IMR-90 (cell line): Measurements from ENCODE around the gene LUC7L3. TPM values are rescaled to one million over a fixed set of nuclear protein-coding genes. Genes with fewer than 3 reads are reported as not detected.

ENCODE experiments used
- ATAC-seq: fragments of 200-7000 bp; cut with Tn5 transposase; 2 replicates; pipeline ENCODE4 v1.9.1; 2020; ENCODE audit warnings: low read depth, mild to moderate bottlenecking, moderate library complexity
- BruUV-seq: library from RNA; stranded (reverse); fragments of 400-500 nt; replicated peaks from 2 replicates; lab custom pipeline; 2021; lab: Mats Ljungman, UMichigan
- CTCF ChIA-PET: fragments of 300-600 bp; formaldehyde crosslinking; extraction: SDS; loops from one replicate; lab custom pipeline; 2021; ENCODE audit warnings: antibody characterized with exemption; lab: Yijun Ruan, JAX
- POLR2A ChIA-PET: fragments of 300-600 bp; sonication (Branson Sonifier 250); formaldehyde crosslinking; loops from one replicate; lab custom pipeline; 2022; ENCODE audit warnings: antibody characterized with exemption; ENCODE audit not compliant: unreplicated experiment; lab: Charles Lee
- DNase-seq: peaks from one replicate; pipeline ENCODE4 v3.0.0; 2013
- H2AFZ ChIP-seq: replicated peaks from 2 replicates; pipeline ENCODE3; 2013; ENCODE audit warnings: low read length, mild to moderate bottlenecking; ENCODE audit not compliant: poor library complexity
- H2AK5ac ChIP-seq: 2 replicates; pipeline ENCODE4 v1.6.1; 2013; ENCODE audit warnings: low read depth, low read length, inconsistent platforms
- H2AK9ac ChIP-seq: replicated peaks from 2 replicates; pipeline ENCODE3; 2013; ENCODE audit warnings: mild to moderate bottlenecking, low read depth, low read length, moderate library complexity; ENCODE audit not compliant: poor library complexity
- H2BK120ac ChIP-seq: 2 replicates; pipeline ENCODE4 v1.6.1; 2013; ENCODE audit warnings: low read depth, low read length, inconsistent platforms
- H2BK15ac ChIP-seq: 3 replicates; pipeline ENCODE4 v1.6.1; 2013; ENCODE audit warnings: low read depth, low read length, inconsistent platforms
- H2BK20ac ChIP-seq: 2 replicates; pipeline ENCODE4 v1.6.1; 2013; ENCODE audit warnings: low read depth, mild to moderate bottlenecking, inconsistent platforms, low read length, moderate library complexity
- H2BK5ac ChIP-seq: 2 replicates; pipeline ENCODE4 v1.6.1; 2013; ENCODE audit warnings: mild to moderate bottlenecking, low read depth, low read length, inconsistent platforms; ENCODE audit not compliant: poor library complexity, severe bottlenecking
- H3K14ac ChIP-seq: replicated peaks from 2 replicates; pipeline ENCODE4 v1.6.1; 2013; ENCODE audit warnings: low read depth, low read length, inconsistent platforms
- H3K18ac ChIP-seq: 2 replicates; pipeline ENCODE4 v1.6.1; 2013; ENCODE audit warnings: low read depth, low read length, control low read depth
- H3K23ac ChIP-seq: 2 replicates; pipeline ENCODE4 v1.6.1; 2013; ENCODE audit warnings: low read depth, low read length, inconsistent platforms
- H3K27ac ChIP-seq: 2 replicates; pipeline ENCODE4 v1.5.1; 2013; ENCODE audit warnings: mild to moderate bottlenecking, control low read depth, low read length; ENCODE audit not compliant: insufficient read depth
- H3K27me3 ChIP-seq: 2 replicates; pipeline ENCODE4 v1.6.1; 2013; ENCODE audit warnings: low read length; ENCODE audit not compliant: control insufficient read depth, insufficient read depth
- H3K36me3 ChIP-seq: 2 replicates; pipeline ENCODE4 v1.6.1; 2013; ENCODE audit warnings: low read length, mixed read lengths; ENCODE audit not compliant: control insufficient read depth, insufficient read depth
- H3K4ac ChIP-seq: 2 replicates; pipeline ENCODE4 v1.6.1; 2013; ENCODE audit warnings: low read depth, low read length, inconsistent platforms
- H3K4me1 ChIP-seq: 2 replicates; pipeline ENCODE4 v1.6.1; 2013; ENCODE audit warnings: low read length, mixed read lengths; ENCODE audit not compliant: control insufficient read depth, insufficient read depth
- H3K4me2 ChIP-seq: 2 replicates; pipeline ENCODE4 v1.6.1; 2013; ENCODE audit warnings: low read depth, mild to moderate bottlenecking, control low read depth, low read length, moderate library complexity
- H3K4me3 ChIP-seq: 2 replicates; pipeline ENCODE4 v1.5.1; 2013; ENCODE audit warnings: low read depth, mild to moderate bottlenecking, control low read depth, low read length, moderate library complexity; ENCODE audit not compliant: insufficient read depth
- H3K56ac ChIP-seq: 2 replicates; pipeline ENCODE4 v1.6.1; 2013; ENCODE audit warnings: low read length, inconsistent platforms; ENCODE audit not compliant: insufficient read depth; ENCODE audit errors: extremely low read depth
- H3K79me1 ChIP-seq, 2 experiments: 2 replicates each; pipeline ENCODE4 v1.6.1; 2013; ENCODE audit warnings: low read length in 2 of 2, inconsistent platforms in 1 of 2, low read depth in 1 of 2
- H3K9ac ChIP-seq: 2 replicates; pipeline ENCODE4 v1.6.1; 2013; ENCODE audit warnings: low read depth, low read length, control low read depth
- H3K9me1 ChIP-seq: 2 replicates; pipeline ENCODE4 v1.6.1; 2013; ENCODE audit warnings: low read length, inconsistent platforms; ENCODE audit not compliant: insufficient read depth
- H3K9me3 ChIP-seq: 2 replicates; pipeline ENCODE4 v1.6.1; 2013; ENCODE audit warnings: low read length; ENCODE audit not compliant: control insufficient read depth, insufficient read depth
- H4K20me1 ChIP-seq: 2 replicates; pipeline ENCODE4 v1.6.1; 2013; ENCODE audit warnings: low read length, inconsistent platforms; ENCODE audit not compliant: insufficient read depth
- H4K5ac ChIP-seq: 2 replicates; pipeline ENCODE4 v1.6.1; 2013; ENCODE audit warnings: mild to moderate bottlenecking, low read depth, low read length, control low read depth
- H4K8ac ChIP-seq, 2 experiments: 2 replicates each; pipeline ENCODE4 v1.6.1; 2013; ENCODE audit warnings: low read depth in 2 of 2, low read length in 2 of 2, control low read depth in 1 of 2, inconsistent platforms in 1 of 2
- H4K91ac ChIP-seq: 2 replicates; pipeline ENCODE4 v1.6.1; 2013; ENCODE audit warnings: low read depth, low read length, inconsistent platforms; ENCODE audit not compliant: insufficient read depth
- BHLHE40 ChIP-seq: fragments of 150-350 bp; IDR thresholded peaks from 2 replicates; pipeline ENCODE4 v1.6.1; 2016; ENCODE audit warnings: mild to moderate bottlenecking, low read depth, low read length
- ELK1 ChIP-seq: fragments of 150-350 bp; IDR thresholded peaks from 2 replicates; pipeline ENCODE4 v1.6.1; 2016; ENCODE audit warnings: low read depth, mild to moderate bottlenecking, low read length, moderate library complexity, borderline replicate concordance
- MXI1 ChIP-seq: IDR thresholded peaks from 2 replicates; pipeline ENCODE4 v1.6.1; 2012; ENCODE audit warnings: low read depth, mild to moderate bottlenecking, low read length, moderate library complexity, borderline replicate concordance
- POLR2A ChIP-seq: IDR thresholded peaks from 2 replicates; pipeline ENCODE4 v1.6.1; 2012; ENCODE audit warnings: mild to moderate bottlenecking, low read depth, low read length
- RAD21 ChIP-seq: IDR thresholded peaks from 2 replicates; pipeline ENCODE4 v1.6.1; 2012; ENCODE audit warnings: low read length, improper control_type of control experiment
- RCOR1 ChIP-seq: IDR thresholded peaks from 2 replicates; pipeline ENCODE4 v1.6.1; 2012; ENCODE audit warnings: mild to moderate bottlenecking, low read length, improper control_type of control experiment; ENCODE audit not compliant: insufficient replicate concordance
- RFX5 ChIP-seq: IDR thresholded peaks from 2 replicates; pipeline ENCODE4 v1.8.0; 2012; ENCODE audit warnings: low read depth, mild to moderate bottlenecking, low read length, moderate library complexity
- WGBS, 2 experiments: methylation state at CpG; one replicate each; pipeline versions ENCODE4 v1.1.5 to v1.1.7; 2013; ENCODE audit warnings: missing lambda C conversion rate in 2 of 2; ENCODE audit not compliant: insufficient read length in 1 of 2; ENCODE audit errors: extremely low coverage in 2 of 2; 5-methylcytosine and 5-hydroxymethylcytosine counted together
- dilution Hi-C: fragments of 300-500 bp; cut with HindIII; formaldehyde crosslinking; loops from one replicate; pipeline ENCODE4 v1.14.3; 2018; ENCODE audit warnings: low sequenced_read_pairs; ENCODE audit not compliant: unreplicated experiment
- in situ Hi-C: fragments of 300-500 bp; cut with MboI; formaldehyde crosslinking; loops from 3 replicates; pipeline ENCODE4 v1.14.3; 2019; ENCODE audit warnings: low sequenced_read_pairs, inconsistent platforms, mixed read lengths
- intact Hi-C: fragments of 100-400 bp; cut with micrococcal nuclease; formaldehyde crosslinking; loops from 2 replicates; pipeline ENCODE4 v1.10.0; 2022
- polyA plus RNA-seq, 3 experiments: library from polyadenylated mRNA; depleted of rRNA; stranded (reverse); fragments of >200 nt; gene quantifications; 2 replicates each; pipeline ENCODE4 v1.2.3, GENCODE V29; 2012; ENCODE audit warnings: low replicate concordance in 1 of 3
- total RNA-seq: library from RNA; depleted of rRNA; stranded (reverse); fragments of >200 nt; gene quantifications from 2 replicates; pipeline ENCODE4 v1.2.3, GENCODE V29; 2012
- TF ChIP-seq, protein P1 (sequence below): fragments of 150-350 bp; IDR thresholded peaks from 2 replicates; pipeline ENCODE4 v1.6.1; 2017; ENCODE audit warnings: mild to moderate bottlenecking, antibody characterized with exemption, low read length, low read depth

Gene LUC7L3
- total and polyA plus RNA-seq, 2 of the 4 experiments (the other 2 are of a cell fraction) = 17.7 to 44.7 TPM

- Histone ChIP-seq H3K56ac (no peak overlapping the region), H3K9me1 (peaks cover 11% of the 10 kb centered on the region), H4K8ac (no peak overlapping the region), H4K20me1 (peaks cover 96% of the 10 kb centered on the region), H3K4me2 (no peak overlapping the region), H2BK120ac (no peak overlapping the region), H3K9ac (no peak overlapping the region), H3K23ac (no peak overlapping the region), H4K91ac (no peak overlapping the region), H3K14ac (no peak overlapping the region), H3K9me3 (no peaks in the 10 kb centered on the region), H2AK5ac (no peak overlapping the region), H2AFZ (no peak overlapping the region), H2BK20ac (no peak overlapping the region), H2AK9ac (no peak overlapping the region), H3K18ac (no peak overlapping the region), H3K79me1 (peaks cover 0 to 39% of the 10 kb centered on the region in 2 experiments; a peak in 3 of 4 replicates), H3K4ac (no peak overlapping the region), H3K27ac (no peak overlapping the region), H3K4me1 (peaks cover 10% of the 10 kb centered on the region), H3K36me3 (0 out of 2 replicates have a peak, but pooled peaks cover 3% of the 10 kb centered on the region), H3K4me3 (no peak overlapping the region), H2BK5ac (no peak overlapping the region), H4K5ac (no peak overlapping the region), H2BK15ac (no peak overlapping the region), H3K27me3 (no peaks in the 10 kb centered on the region)
- in situ Hi-C loops = no loop called here
- dilution Hi-C loops = no loop called here
- TF ChIP-seq RFX5 (no peak), ELK1 (no peak), MXI1 (no peak), BHLHE40 (no peak), RAD21 (no peak), RCOR1 (no peak), POLR2A (no peak)
- TF ChIP-seq, protein P1, sequence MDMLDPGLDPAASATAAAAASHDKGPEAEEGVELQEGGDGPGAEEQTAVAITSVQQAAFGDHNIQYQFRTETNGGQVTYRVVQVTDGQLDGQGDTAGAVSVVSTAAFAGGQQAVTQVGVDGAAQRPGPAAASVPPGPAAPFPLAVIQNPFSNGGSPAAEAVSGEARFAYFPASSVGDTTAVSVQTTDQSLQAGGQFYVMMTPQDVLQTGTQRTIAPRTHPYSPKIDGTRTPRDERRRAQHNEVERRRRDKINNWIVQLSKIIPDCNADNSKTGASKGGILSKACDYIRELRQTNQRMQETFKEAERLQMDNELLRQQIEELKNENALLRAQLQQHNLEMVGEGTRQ = no peak
- DNase-seq = no peak
- CTCF ChIA-PET = no interaction called here
- no peak for ATAC-seq
- BruUV-seq = no TSS peak
- POLR2A ChIA-PET = no interaction called here
- WGBS, 2 experiments = 100% methylated on average over 5 of the region's 12 CpGs; no CpG with 5 or more reads in 1 of the 2 experiments
- intact Hi-C loops = no loop called here
Observed at GRCh38 chr17:50725769-50726655, 6.6 kb downstream of the LUC7L3 start.
